Measurements from ENCODE around the gene XCR1. TPM values are rescaled to one million over a fixed set of nuclear protein-coding genes. Genes with fewer than 3 reads are reported as not detected.
"Not testable (repeated sequence)": the region's sequence is repeated elsewhere in the genome, so short reads cannot be mapped to it uniquely, and the experiment has no call there.

Gene XCR1
- total RNA-seq, 1 donor from 2014 or later, result not detected

DNA sequence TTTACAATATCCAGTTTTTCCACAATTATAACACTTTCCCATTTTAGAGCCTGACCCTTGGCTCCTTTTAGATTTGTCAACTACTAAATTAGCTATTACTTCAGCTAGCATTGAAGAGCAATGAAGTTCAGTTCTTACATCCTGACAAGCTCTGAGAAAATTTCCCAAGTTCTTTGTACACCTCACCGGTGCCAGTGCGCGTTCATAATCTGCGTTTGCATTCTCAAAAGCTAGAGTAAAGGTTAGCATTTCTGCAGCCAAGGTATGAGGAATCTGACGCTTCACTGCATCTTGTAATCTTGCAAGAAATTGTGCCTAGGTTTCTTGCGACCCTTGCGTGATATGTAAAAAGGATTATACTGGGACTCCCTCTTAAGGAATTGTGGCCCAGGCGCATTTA is 25.2 kb upstream of the XCR1 start:
- DNase-seq (no peak), ATAC-seq (ENCODE audit: poor library complexity) (no peak)
- intact Hi-C loops (cut with DNase I), result no loop called here

DNA sequence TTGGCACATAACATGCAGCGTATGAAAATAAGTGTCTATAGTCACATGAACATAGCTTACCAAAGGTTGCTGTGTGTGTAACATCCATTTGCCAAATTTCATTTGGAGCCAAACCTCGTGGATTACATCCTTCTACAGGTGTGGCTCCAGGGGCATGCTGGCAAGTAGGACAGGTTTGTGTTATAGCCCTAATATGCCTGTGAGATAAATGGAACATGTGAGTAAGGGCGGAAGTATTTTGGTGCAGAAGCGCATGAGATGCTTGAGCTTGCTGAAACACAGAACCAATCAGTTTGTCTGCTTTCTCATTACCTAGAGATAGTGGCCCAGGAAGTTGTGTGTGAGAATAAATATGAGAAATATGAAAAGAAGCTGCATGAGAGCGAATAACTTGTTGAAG is 21.8 kb upstream of the XCR1 start:
- ATAC-seq (ENCODE audit: poor library complexity) (no peak), DNase-seq (no peak)
- intact Hi-C loops (cut with DNase I), result no loop called here

DNA sequence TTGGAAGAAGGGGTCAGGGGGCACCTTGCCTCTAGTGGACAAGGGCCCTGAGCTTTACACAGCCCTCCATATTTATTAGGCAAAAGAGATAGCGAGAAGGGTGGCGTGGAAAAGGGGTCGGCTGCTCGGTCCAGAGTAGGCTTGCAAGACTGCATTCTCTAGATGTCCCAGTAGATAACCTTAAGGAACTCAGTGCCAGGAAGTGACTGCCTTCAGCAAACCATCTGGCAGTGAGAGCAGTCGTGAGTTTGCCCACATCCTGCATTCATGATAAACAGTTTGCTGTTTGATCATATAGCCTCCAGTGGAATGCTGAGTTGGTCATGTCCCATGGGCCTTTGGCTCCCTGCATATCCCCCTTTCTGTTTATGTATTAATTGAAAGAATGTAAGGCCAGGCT is 18.9 kb upstream of the XCR1 start:
- ATAC-seq (ENCODE audit: poor library complexity); intact Hi-C loops (cut with DNase I); DNase-seq: not testable (repeated sequence)

DNA sequence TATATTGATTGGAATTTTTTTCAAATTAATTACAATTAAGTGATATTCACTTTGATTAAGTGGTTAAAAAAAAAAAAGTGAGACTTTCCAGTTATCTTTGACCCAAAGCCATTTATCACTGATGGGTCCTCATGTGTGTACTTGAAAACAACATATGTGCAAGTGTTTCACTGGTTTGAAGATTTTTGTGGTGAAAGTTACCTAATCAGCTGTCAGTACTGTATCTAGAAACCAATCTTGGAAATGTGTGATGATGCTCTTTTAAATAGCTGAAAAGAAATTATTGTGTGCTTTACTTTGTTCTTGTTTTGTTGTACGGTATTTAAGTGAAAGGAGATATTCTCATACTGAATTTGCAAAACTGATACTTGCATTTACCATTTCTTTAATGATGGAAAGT is 11.6 kb upstream of the XCR1 start:
- DNase-seq, result no peak
- no peak for ATAC-seq (ENCODE audit: poor library complexity)
- intact Hi-C loops (cut with DNase I), result no loop called here

DNA sequence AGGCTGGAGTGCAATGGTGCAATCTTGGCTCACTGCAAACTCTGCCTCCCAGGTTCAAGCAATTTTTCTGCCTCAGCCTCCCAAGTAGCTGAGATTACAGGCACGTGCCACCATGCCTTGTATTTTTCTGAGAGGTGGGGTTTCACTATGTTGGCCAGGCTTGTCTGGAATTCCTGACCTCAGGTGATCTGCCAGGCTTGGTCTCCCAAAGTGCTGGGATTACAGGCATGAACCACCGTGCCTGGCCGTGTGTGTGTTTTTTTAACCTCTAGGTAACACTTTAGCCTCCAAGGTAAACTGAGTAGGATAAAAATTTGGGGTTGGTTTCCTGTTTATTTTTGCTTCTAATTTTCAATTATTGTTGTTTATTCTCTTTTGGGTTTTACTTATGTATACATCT is 10.8 kb upstream of the XCR1 start:
- intact Hi-C loops (cut with DNase I); DNase-seq; ATAC-seq (ENCODE audit: poor library complexity): not testable (repeated sequence)

DNA sequence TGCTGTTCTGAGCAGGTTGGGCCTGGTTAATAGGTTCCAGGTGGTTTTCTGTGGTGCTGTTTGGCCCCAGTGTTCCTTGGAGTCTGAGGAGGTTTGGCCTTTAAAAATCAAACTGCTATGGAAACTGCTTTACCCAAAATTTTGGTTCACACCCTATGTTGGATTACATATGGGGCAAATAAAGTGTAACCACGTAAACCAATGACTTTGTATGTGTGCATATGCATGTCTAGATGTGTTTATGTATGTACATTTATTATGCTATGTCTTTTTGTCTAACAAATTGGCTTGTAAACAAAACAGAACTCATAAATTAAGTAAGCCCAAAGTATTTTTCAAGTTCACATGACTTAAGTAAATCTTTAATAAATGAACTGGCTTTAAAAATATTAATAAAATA is 8.9 kb upstream of the XCR1 start:
- intact Hi-C loops (cut with DNase I), result no loop called here
- ATAC-seq (ENCODE audit: poor library complexity) (no peak), DNase-seq (no peak)

DNA sequence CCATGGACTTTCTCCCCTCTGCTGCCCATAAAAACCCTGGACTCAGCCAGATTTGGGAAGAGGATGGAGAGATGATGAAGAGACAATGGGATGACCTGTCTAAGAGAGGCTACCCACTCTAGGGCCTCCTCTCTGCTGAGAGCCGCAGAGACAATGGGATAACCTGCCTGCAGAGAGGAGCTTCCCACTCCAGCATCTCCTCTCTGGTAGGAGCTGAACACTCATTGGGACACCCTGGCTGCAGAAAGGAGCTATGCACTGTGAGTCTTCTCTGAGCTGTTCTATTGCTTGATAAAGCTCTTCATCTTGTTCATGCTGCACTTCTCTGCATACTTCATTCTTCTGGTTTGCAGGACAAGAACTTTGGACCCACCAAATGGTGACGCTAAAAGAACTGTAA is 4.5 kb upstream of the XCR1 start:
- intact Hi-C loops (cut with DNase I), result no loop called here
- DNase-seq (no peak), ATAC-seq (ENCODE audit: poor library complexity) (no peak)

DNA sequence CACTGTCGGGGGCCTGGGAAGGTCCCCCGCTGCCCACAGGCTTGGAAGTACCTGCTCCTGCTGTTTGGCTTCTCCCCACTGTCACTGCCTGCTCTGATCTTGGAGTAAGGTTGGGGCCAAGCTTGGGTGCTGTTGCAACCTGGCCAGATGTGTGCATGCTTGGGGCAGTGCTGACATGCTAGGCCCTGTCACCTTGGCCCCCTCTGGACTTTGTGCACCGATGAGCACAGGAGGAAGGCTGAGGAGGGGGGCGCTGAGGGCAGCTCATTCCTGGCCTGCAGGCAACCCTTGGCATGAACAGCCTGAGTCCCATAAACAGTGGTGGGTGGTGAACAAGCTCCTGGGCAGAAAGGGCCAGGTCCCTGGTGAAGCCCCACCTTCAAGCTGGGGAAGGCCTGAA is 4.0 kb upstream of the XCR1 start:
- intact Hi-C loops (cut with DNase I), result no loop called here
- DNase-seq (no peak), ATAC-seq (ENCODE audit: poor library complexity) (no peak)

DNA sequence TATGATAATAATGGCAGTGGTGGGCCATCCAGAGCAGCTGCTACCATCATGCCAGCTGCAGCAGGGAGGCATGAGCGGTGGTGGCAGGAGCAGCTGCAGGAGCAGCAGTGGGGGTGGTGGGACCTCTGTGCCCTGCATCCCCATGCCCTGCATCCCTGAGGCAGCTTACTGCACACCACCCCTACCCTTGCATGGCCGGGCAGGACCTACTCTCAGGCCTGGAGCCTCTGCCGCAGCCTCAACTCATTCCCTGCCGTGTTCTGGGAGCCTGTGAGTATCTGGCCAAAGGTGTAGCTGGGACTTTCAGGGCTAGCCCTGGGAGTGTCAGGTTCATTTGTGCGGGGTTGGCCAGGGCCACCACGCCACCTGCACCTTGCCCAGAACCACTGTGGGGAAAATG is 3.3 kb upstream of the XCR1 start:
- DNase-seq, result no peak
- intact Hi-C loops (cut with DNase I), result no loop called here
- no peak for ATAC-seq (ENCODE audit: poor library complexity)

DNA sequence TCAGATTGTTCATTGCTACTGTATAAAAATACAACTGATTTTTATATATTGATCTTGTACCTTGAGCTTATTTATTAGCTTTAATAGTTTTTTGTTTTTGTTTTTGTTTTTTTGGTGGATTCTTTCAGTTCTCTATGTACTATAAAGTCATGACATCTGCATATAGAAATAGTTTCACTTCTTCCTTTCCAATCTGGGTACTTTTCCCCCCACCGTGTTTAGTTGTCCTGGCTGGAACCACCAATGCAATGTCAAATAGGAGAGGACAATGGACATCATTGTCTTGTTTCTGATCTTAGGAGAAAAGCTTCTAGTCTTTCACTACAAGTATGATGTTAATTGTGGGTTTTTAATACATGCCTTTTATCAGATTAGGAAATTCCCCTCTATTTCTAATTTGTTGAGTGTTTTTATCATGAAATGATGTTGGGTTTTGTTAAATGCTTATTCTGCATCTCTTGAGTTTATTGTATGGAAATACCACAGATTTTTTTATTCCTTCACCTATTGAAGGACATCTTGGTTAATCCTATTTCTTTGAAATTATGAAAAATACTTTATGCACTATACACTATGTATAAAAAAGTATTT is 2.8 kb upstream of the XCR1 start:
- no peak for ATAC-seq (ENCODE audit: poor library complexity)
- intact Hi-C loops (cut with DNase I), result no loop called here
- no peak for DNase-seq

DNA sequence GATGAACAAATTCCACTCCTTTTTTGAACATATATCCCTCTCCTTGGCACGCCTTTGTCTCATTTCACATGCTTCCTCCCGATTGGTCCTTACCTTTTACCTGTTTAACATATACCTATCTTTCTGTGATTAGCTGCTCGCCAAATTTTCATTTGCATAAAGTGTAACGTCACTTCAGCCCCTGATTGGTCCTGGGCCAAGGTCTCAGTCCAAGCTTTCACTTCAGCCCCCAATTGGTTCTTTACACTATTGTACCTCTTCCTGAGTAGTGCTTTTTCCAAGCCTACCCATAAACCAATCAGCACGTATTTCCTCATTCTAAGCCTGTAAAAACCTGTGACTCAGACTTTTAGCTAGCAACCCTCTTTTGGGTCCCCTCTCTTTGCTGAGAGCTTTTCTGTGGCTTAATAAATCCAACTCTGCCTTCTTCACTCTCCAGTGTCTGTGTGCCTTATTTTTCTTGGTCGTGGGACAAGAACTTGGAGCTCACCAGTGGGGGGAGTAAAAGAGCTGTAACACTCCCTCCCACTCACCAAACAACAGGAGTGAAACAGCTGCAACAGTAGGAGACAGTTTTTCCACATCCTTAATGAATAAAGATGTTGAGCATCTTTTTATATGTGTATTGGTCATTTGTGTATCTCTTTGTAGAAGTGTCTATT is 584 bp upstream of the XCR1 start:
- ATAC-seq (ENCODE audit: poor library complexity) (no peak), DNase-seq (no peak)
- intact Hi-C loops (cut with DNase I), result no loop called here

DNA sequence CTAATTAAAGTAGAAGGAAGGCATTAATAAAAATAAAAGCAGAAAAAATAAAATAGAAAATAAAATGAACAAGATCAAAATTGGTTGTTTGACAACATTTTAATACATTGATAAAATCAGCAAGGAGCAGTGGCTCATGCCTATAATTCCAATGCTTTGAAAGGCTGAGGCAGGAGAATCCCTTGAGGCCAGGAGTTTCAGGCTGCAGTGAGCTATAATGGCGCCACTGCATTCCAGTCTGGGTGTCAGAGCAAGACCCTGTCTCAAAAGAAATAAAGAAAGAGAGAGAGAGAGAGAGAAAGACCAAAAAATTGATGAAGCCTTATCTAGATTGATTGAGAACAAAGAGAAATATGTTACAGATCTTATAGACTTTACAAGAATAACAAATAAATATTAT is 2.1 kb downstream of the XCR1 start:
- intact Hi-C loops (cut with DNase I), result no loop called here
- DNase-seq, result no peak
- no peak for ATAC-seq (ENCODE audit: poor library complexity)

DNA sequence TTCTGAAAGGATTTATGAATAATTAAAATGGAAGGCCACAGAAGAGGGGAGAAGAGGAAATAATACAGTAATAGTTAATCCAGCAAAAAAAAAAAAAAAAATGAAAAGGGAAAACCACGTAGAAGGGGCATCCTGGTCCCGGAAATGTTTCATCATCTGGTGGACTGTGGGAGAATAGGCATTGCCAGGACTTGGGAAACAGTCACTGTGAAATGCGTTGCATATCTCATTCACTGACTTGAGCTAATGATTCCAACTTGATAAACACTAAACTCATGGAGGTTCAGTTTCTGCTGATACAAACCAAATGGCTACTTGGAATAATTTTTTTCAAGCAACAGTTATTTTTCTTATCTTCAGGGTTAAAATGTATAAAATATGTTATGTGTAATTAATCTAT is 3.2 kb downstream of the XCR1 start:
- no peak for DNase-seq
- intact Hi-C loops (cut with DNase I), result no loop called here
- no peak for ATAC-seq (ENCODE audit: poor library complexity)

DNA sequence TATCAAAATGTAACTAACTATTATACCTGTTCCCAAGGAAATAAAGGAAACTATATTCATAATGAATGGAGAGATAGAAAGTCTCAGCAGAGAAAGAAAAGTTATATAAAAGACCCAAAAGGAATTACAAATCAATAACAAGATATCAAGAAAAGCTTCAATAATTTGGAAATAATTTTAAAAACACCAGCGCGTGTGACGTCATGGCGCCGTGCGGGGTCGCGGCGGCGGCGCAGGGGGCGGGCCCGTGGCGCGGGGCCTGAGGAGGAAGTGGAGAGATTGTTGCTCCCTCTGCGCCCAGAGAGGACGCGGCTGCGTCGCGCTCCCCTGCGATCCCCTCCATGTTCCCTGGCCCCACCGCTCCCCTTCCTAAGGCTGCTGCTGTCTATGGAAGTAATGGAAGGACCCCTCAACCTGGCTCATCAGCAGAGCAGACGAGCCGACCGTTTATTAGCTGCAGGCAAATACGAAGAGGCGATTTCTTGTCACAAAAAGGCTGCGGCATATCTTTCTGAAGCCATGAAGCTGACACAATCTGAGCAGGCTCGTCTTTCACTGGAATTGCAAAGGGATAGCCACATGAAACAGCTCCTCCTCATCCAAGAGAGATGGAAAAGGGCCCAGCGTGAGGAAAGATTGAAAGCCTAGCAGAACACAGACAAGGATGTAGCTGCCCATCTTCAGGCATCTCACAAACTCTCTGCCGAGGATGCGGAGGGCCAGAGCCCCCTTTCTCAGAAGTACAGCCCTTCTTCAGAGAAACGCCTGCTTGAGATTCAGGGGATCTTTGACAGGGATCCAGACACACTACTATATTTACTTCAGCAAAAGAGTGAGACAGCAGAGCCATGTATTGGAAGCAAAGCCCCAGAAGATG is 4.1 kb downstream of the XCR1 start:
- intact Hi-C loops (cut with DNase I), result no loop called here
- ATAC-seq (ENCODE audit: poor library complexity), result no peak
- no peak for DNase-seq

DNA sequence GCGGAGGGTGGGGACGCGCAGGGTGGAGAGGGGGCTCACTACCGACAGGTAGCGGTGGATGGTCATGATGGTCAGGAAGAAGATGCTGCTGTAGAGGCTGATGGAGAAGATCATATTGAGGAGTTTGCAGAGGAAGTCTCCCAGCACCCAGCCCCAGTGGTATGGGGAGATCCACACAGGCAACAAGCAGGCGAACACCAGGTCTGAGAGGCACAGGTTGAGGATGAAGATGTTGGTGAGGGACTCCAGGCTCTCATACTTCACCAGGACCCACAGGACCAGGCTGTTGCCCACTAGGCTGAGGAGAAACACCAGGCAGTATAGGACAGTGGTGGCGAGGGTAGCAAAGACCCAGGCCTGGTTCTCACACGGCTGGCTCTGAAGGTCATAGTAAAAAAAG is 5.8 kb downstream of the XCR1 start:
- intact Hi-C loops (cut with DNase I), result no loop called here
- ATAC-seq (ENCODE audit: poor library complexity) (no peak), DNase-seq (no peak)

DNA sequence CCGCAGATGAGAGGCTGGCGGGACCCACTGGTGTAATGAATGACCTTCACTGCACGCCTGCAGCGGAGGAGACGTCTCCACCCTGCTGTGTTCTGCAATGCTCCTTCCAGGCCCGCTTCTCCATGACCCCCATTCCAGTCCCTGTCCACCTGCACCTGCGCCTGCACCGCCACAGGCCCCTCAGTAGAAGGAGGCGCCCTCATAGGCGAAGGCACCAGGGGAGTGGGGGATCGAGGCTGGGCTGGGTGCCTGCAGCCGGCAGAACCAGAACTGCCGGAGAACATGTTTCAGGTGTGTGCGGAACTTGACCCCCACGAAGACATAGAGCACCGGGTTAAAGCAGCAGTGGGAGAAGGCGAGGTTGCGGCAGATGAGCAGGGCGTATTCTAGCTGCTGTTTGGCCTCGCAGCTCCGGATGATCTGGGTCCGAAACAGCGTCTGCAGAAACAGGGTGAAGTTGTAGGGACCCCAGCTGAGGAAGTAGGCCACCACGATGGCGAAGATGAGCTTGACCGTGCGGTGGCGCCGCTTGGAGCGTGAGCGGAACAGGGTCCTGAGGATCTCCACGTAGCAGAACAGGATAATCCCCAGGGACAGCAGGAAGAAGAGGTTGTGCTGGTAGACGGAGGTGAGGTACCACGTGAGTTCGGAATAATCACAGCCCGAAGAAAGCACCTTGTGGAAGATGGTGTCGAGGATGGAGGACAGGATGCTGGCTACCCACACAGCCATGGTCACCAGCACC is 6.3 kb downstream of the XCR1 start:
- intact Hi-C loops (cut with DNase I), result no loop called here
- no peak for DNase-seq
- no peak for ATAC-seq (ENCODE audit: poor library complexity)

DNA sequence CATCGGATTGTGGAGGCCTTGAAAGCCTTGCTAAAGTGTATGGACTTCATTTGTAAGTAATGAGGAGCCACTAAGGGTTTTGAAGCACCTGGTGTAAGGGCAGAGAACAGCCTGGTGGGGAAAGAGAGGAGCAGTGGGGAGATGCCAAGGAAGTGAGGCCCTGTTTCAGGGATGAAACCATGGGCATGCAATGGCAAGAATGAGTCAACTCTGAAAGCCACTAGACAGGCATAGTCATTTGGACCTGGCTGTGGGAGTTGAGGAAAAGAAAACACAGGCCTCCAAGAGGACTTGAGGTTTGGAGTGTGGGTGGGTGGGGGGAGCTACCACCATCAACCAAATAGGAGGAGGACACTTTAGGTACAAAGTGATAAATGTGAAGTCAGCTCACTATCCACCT is 7.6 kb downstream of the XCR1 start:
- DNase-seq (no peak), ATAC-seq (ENCODE audit: poor library complexity) (no peak)
- intact Hi-C loops (cut with DNase I), result no loop called here

DNA sequence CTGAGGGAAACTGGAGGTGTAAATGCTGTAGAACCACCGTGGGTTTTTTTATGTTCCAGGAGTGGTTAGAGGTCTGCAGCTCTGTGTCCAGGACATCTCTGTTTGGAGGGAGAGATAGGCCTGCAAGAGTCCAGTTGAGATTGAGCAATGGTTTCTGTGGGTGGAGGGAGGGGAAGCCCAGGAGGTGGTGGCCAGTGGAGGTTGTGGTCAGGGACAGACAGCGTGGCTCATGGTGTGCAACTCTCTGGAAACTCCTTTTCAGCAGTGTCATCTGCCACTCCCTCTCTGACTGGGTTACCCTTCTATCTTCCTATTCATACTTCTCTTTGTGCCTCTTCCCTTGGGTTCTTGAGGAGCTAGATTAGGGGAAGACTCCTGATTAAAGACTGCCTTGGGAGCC is 9.6 kb downstream of the XCR1 start:
- intact Hi-C loops (cut with DNase I), result no loop called here
- ATAC-seq (ENCODE audit: poor library complexity) (no peak), DNase-seq (no peak)

DNA sequence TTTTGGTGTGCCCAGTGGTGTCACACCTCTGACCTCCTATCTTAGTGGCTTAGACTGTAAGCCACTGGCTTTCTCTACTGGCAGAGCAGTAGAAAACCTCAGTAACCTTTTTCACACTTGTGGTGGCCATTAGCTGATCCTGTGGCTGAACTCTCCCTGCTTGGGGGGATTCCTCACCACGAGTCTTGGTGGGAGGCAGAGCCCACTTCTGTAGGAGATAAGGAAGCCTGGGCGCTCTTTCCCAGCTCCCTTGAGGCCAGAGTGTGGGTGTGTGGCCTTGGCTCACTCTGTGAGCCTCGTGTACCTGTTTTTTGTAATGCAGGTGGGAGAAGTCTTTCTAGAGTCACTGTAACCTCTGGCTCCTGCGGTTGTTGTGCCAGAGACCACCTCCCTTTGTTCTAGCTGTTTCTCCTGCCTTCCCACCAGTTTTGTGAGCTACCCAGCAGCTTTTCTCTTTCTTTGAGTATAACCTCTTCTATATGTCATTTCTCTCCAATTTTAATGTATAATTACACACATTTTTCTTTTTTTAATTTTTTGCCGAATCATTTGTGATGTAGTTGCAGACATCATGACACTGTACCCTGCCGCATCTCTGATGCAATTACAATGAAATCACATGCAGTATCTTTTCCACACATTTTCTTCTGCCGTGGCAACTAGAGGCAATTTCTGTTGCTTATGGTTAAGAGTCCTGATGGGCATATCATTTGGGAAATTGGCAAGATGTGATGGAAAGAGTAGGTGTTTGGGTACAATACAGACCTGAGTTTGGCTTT is 13.8 kb downstream of the XCR1 start:
- DNase-seq, result no peak
- no peak for ATAC-seq (ENCODE audit: poor library complexity)
- intact Hi-C loops (cut with DNase I), result no loop called here
